Measurements from ENCODE around the gene DNM1L.
"Not testable (repeated sequence)": the region's sequence is repeated elsewhere in the genome, so short reads cannot be mapped to it uniquely, and the experiment has no call there.

The DNM1L gene

GRCh38 chr12:32697445-32697844, 18.3 kb downstream of the DNM1L start:
- no peak for DNase-seq (ENCODE audit: low read depth)

- DNase-seq (ENCODE audit: low read depth): no peak
Observed at GRCh38 chr12:32698285-32698684, 19.2 kb downstream of the DNM1L start.

GRCh38 chr12:32699437-32699836, 20.3 kb downstream of the DNM1L start:
- not testable (repeated sequence) for DNase-seq (ENCODE audit: low read depth)

GRCh38 chr12:32702473-32702872, 23.4 kb downstream of the DNM1L start:
- no peak for DNase-seq (ENCODE audit: low read depth)

- peak; percentile 17 for DNase-seq (ENCODE audit: low read depth)
Observed at GRCh38 chr12:32702946-32703345, 23.8 kb downstream of the DNM1L start.

- DNase-seq (ENCODE audit: low read depth): no peak
Observed at GRCh38 chr12:32705783-32706182, 26.7 kb downstream of the DNM1L start.

- DNase-seq (ENCODE audit: low read depth): no peak
Observed at GRCh38 chr12:32706335-32707024, 27.4 kb downstream of the DNM1L start.

- DNase-seq (ENCODE audit: low read depth): no peak
Observed at GRCh38 chr12:32708926-32709325, 29.8 kb downstream of the DNM1L start.

GRCh38 chr12:32714772-32715171, 35.7 kb downstream of the DNM1L start:
- DNase-seq (ENCODE audit: low read depth): no peak

- no peak for DNase-seq (ENCODE audit: low read depth)
Observed at GRCh38 chr12:32718926-32719325, 39.8 kb downstream of the DNM1L start.

- DNase-seq (ENCODE audit: low read depth): not testable (repeated sequence)
Observed at GRCh38 chr12:32725308-32725707, 46.2 kb downstream of the DNM1L start.

- DNase-seq (ENCODE audit: low read depth): no peak
Observed at GRCh38 chr12:32726286-32726685, 47.2 kb downstream of the DNM1L start.

GRCh38 chr12:32727237-32727636, 48.1 kb downstream of the DNM1L start:
- DNase-seq (ENCODE audit: low read depth): no peak

- DNase-seq (ENCODE audit: low read depth): no peak
Observed at GRCh38 chr12:32734952-32735351, 55.9 kb downstream of the DNM1L start.

- DNase-seq (ENCODE audit: low read depth): no peak
Observed at GRCh38 chr12:32736445-32736844, 57.3 kb downstream of the DNM1L start.

GRCh38 chr12:32737715-32738114, 58.6 kb downstream of the DNM1L start:
- DNase-seq (ENCODE audit: low read depth): no peak

- DNase-seq (ENCODE audit: low read depth): no peak
Observed at GRCh38 chr12:32739279-32739678, 60.2 kb downstream of the DNM1L start.

- DNase-seq (ENCODE audit: low read depth): no peak
Observed at GRCh38 chr12:32742133-32742532, 63.0 kb downstream of the DNM1L start.

GRCh38 chr12:32743264-32743663, 64.2 kb downstream of the DNM1L start:
- DNase-seq (ENCODE audit: low read depth): no peak

GRCh38 chr12:32753605-32754004, 74.5 kb downstream of the DNM1L start:
- no peak for DNase-seq (ENCODE audit: low read depth)

GRCh38 chr12:32754111-32754510, 75.0 kb downstream of the DNM1L start:
- no peak for DNase-seq (ENCODE audit: low read depth)

- peak; percentile 52 for DNase-seq (ENCODE audit: low read depth)
Observed at GRCh38 chr12:32755051-32755653, 76.1 kb downstream of the DNM1L start.

- peak; percentile 95 for DNase-seq (ENCODE audit: low read depth)
Observed at GRCh38 chr12:32755654-32756475, 76.8 kb downstream of the DNM1L start, which contains the start of gene YARS2. YARS2 (minus strand) TSS chr12:32755897; CDS start chr12:32755874, 23 bp downstream.

Data from CMK (cell line).